Effector CD8-positive, alpha-beta T cell (primary cell): ENCODE data around the gene EIF3L.
A peak's percentile ranks its signal among the peaks of the same experiment; 100 is the strongest.

Source experiments
- DNase-seq: peaks from one replicate; lab custom pipeline; 2025; lab: John Stamatoyannopoulos, UW

EIF3L gene

GRCh38 chr22:37905534-37906363, 56.5 kb downstream of the EIF3L start, which contains the start of gene MICALL1:
Gene MICALL1 (plus strand): TSS chr22:37906297. CDS start chr22:37906423, 126 bp downstream.
- DNase-seq: peak; percentile 32

- DNase-seq: peak; percentile 25
Measured at GRCh38 chr22:37906364-37907008, 57.3 kb downstream of the EIF3L start.

- no peak for DNase-seq
Measured at GRCh38 chr22:37907036-37907954, 58.1 kb downstream of the EIF3L start.

- no peak for DNase-seq
Measured at GRCh38 chr22:37909766-37910165, 60.5 kb downstream of the EIF3L start.

GRCh38 chr22:37910890-37911672, 61.9 kb downstream of the EIF3L start:
- DNase-seq: no peak

- DNase-seq: no peak
Measured at GRCh38 chr22:37911697-37912096, 62.5 kb downstream of the EIF3L start.

GRCh38 chr22:37912171-37912570, 63.0 kb downstream of the EIF3L start:
- no peak for DNase-seq

- no peak for DNase-seq
Measured at GRCh38 chr22:37913233-37913721, 64.1 kb downstream of the EIF3L start.

GRCh38 chr22:37916311-37916710, 67.1 kb downstream of the EIF3L start:
- DNase-seq: no peak

GRCh38 chr22:37917874-37918548, 68.8 kb downstream of the EIF3L start:
- no peak for DNase-seq

GRCh38 chr22:37918580-37919270, 69.5 kb downstream of the EIF3L start:
- no peak for DNase-seq

- DNase-seq: no peak
Measured at GRCh38 chr22:37920126-37920525, 70.9 kb downstream of the EIF3L start.

GRCh38 chr22:37922191-37922590, 73.0 kb downstream of the EIF3L start:
- no peak for DNase-seq

- DNase-seq: no peak
Measured at GRCh38 chr22:37923927-37924326, 74.7 kb downstream of the EIF3L start.

- DNase-seq: no peak
Measured at GRCh38 chr22:37924386-37925065, 75.3 kb downstream of the EIF3L start.

- DNase-seq: no peak
Measured at GRCh38 chr22:37925330-37925729, 76.1 kb downstream of the EIF3L start.

- DNase-seq: no peak
Measured at GRCh38 chr22:37925767-37926166, 76.5 kb downstream of the EIF3L start.

GRCh38 chr22:37926358-37926757, 77.1 kb downstream of the EIF3L start:
- no peak for DNase-seq
